Liver (tissue), 9 donors: ENCODE measurements around the gene EFHD2. TPM values are rescaled to one million over a fixed set of nuclear protein-coding genes. Genes with fewer than 3 reads are reported as not detected.
"Not testable (repeated sequence)": the region's sequence is repeated elsewhere in the genome, so short reads cannot be mapped to it uniquely, and the experiment has no call there.

Experiments used
- DNase-seq: peaks from one replicate; pipeline ENCODE4 v3.0.0-alpha.2; 2017; ENCODE audit warnings: low spot score
- H3K27ac ChIP-seq, 2 donors: one replicate each; pipeline ENCODE4 v1.7.0; 2013; ENCODE audit warnings: inconsistent platforms in 2 of 2, low read length in 2 of 2, control low read depth in 1 of 2, low read depth in 1 of 2, mild to moderate bottlenecking in 1 of 2
- H3K27me3 ChIP-seq, 4 donors: one replicate each; pipeline versions ENCODE4 v1.6.1 to v1.7.0; 2013; ENCODE audit warnings: low read length in 3 of 4, inconsistent platforms in 1 of 4, mild to moderate bottlenecking in 1 of 4, moderate library complexity in 1 of 4; ENCODE audit not compliant: control insufficient read depth in 4 of 4, insufficient read depth in 4 of 4
- H3K36me3 ChIP-seq, 4 donors: one replicate each; pipeline versions ENCODE4 v1.6.1 to v1.7.0; 2013; ENCODE audit warnings: low read length in 3 of 4, mild to moderate bottlenecking in 3 of 4, low read depth in 1 of 4, moderate library complexity in 1 of 4; ENCODE audit not compliant: control insufficient read depth in 4 of 4, insufficient read depth in 3 of 4
- H3K4me1 ChIP-seq, 4 donors: one replicate each; pipeline versions ENCODE4 v1.6.1 to v1.7.0; 2013; ENCODE audit warnings: low read length in 3 of 4, mild to moderate bottlenecking in 3 of 4, moderate library complexity in 1 of 4; ENCODE audit not compliant: control insufficient read depth in 4 of 4, insufficient read depth in 4 of 4
- H3K4me3 ChIP-seq, 3 donors: one replicate each; pipeline versions ENCODE4 v1.6.1 to v1.7.0; 2013; ENCODE audit warnings: low read length in 3 of 3, control low read depth in 1 of 3, low read depth in 1 of 3, mild to moderate bottlenecking in 1 of 3
- H3K9ac ChIP-seq, 2 donors: one replicate each; pipeline ENCODE4 v1.7.0; 2013; ENCODE audit warnings: low read length in 2 of 2, mild to moderate bottlenecking in 2 of 2, moderate library complexity in 2 of 2, control low read depth in 1 of 2, low read depth in 1 of 2
- H3K9me3 ChIP-seq, 4 donors: one replicate each; pipeline versions ENCODE4 v1.6.1 to v1.7.0; 2013; ENCODE audit warnings: low read length in 3 of 4; ENCODE audit not compliant: control insufficient read depth in 4 of 4
- ATF3 ChIP-seq: IDR thresholded peaks from 2 replicates; pipeline ENCODE4 v1.6.1; 2016; ENCODE audit warnings: antibody characterized with exemption
- CTCF ChIP-seq: fragments of 150-350 bp; IDR thresholded peaks from 2 replicates; pipeline ENCODE4 v1.5.1; 2017; ENCODE audit warnings: improper control_type of control experiment, low read depth, low read length; ENCODE audit not compliant: missing input control
- EGR1 ChIP-seq, 2 donors: IDR thresholded peaks; 2 replicates each; pipeline ENCODE4 v1.6.1; 2016 to 2018; ENCODE audit warnings: antibody characterized with exemption in 2 of 2, low read depth in 2 of 2
- FOXA1 ChIP-seq: IDR thresholded peaks from 2 replicates; pipeline ENCODE4 v1.6.1; 2016; ENCODE audit warnings: antibody characterized with exemption
- FOXA2 ChIP-seq: IDR thresholded peaks from 2 replicates; pipeline ENCODE4 v1.6.1; 2016; ENCODE audit warnings: antibody characterized with exemption
- GABPA ChIP-seq, 2 donors: IDR thresholded peaks in 1 of 2; conservative IDR thresholded peaks in 1 of 2; 2 replicates each; pipeline ENCODE4 v1.6.1; 2016; ENCODE audit warnings: antibody characterized with exemption in 2 of 2, mild to moderate bottlenecking in 1 of 2, moderate library complexity in 1 of 2
- HNF4A ChIP-seq, 2 donors: conservative IDR thresholded peaks; 2 replicates each; pipeline ENCODE4 v1.6.1; 2016; ENCODE audit warnings: antibody characterized with exemption in 2 of 2, mild to moderate bottlenecking in 2 of 2
- HNF4G ChIP-seq: IDR thresholded peaks from 2 replicates; pipeline ENCODE4 v1.6.1; 2016; ENCODE audit warnings: antibody characterized with exemption
- JUND ChIP-seq, 2 donors: IDR thresholded peaks; 2 replicates each; pipeline ENCODE4 v1.6.1; 2016; ENCODE audit warnings: antibody characterized with exemption in 2 of 2
- MAX ChIP-seq: IDR thresholded peaks from 2 replicates; pipeline ENCODE4 v1.6.1; 2016; ENCODE audit warnings: antibody characterized with exemption
- NR2F2 ChIP-seq: IDR thresholded peaks from 2 replicates; pipeline ENCODE4 v1.6.1; 2016; ENCODE audit warnings: antibody characterized with exemption
- RAD21 ChIP-seq, 2 donors: IDR thresholded peaks; 2 replicates each; pipeline ENCODE4 v1.6.1; 2016; ENCODE audit warnings: antibody characterized with exemption in 2 of 2, mild to moderate bottlenecking in 2 of 2
- REST ChIP-seq: IDR thresholded peaks from 2 replicates; pipeline ENCODE4 v1.6.1; 2016; ENCODE audit warnings: antibody characterized with exemption, mild to moderate bottlenecking
- RXRA ChIP-seq, 2 donors: IDR thresholded peaks; 2 replicates each; pipeline ENCODE4 v1.6.1; 2017 to 2018; ENCODE audit warnings: antibody characterized with exemption in 2 of 2, mild to moderate bottlenecking in 1 of 2
- SP1 ChIP-seq: IDR thresholded peaks from 2 replicates; pipeline ENCODE4 v1.6.1; 2018; ENCODE audit warnings: antibody characterized with exemption, mild to moderate bottlenecking
- TAF1 ChIP-seq: conservative IDR thresholded peaks from 2 replicates; pipeline ENCODE4 v1.6.1; 2016; ENCODE audit warnings: antibody characterized with exemption, mild to moderate bottlenecking
- YY1 ChIP-seq: IDR thresholded peaks from 2 replicates; pipeline ENCODE4 v1.6.1; 2016; ENCODE audit warnings: antibody characterized with exemption, mild to moderate bottlenecking
- ZBTB33 ChIP-seq: IDR thresholded peaks from 2 replicates; pipeline ENCODE4 v1.6.1; 2016; ENCODE audit warnings: antibody characterized with exemption
- WGBS: extraction: QIAGEN DNeasy Blood & Tissue Kit; methylation state at CpG from one replicate; pipeline ENCODE4 v1.1.7; 2013; 5-methylcytosine and 5-hydroxymethylcytosine counted together
- polyA plus RNA-seq, 2 donors: library from polyadenylated mRNA; stranded (reverse) in 1 of 2; unstranded in 1 of 2; fragments of 200-250 nt in 1 of 2; fragments of >200 nt in 1 of 2; fragmentation: Nextera tagmentation in 1 of 2; extraction: Ambion mirVana in 1 of 2; gene quantifications; one replicate each; pipeline versions ENCODE4 v1.2.1 to v1.2.3, GENCODE V29; 2013 to 2015
- total RNA-seq, 2 donors: library from RNA; depleted of rRNA; stranded (reverse); fragments of >200 nt; gene quantifications; one replicate each; pipeline ENCODE4 v1.2.3, GENCODE V29; 2014
- donor health status: healthy.
- donor health status: healthy.
- donor health status: healthy.
- donor health status: healthy.
- donor health status: healthy.

EFHD2 gene
- total and polyA plus RNA-seq, 4 donors = 7.4 to 23.0 (median 11.7) TPM

GRCh38 chr1:15469361-15469760, 59.7 kb downstream of the EFHD2 start:
- DNase-seq = no peak
- H3K9ac ChIP-seq = no peak overlapping the region
- H3K27me3 ChIP-seq = no peaks in the 10 kb centered on the region
- H3K4me3 ChIP-seq = no peak overlapping the region
- no peaks in the 10 kb centered on the region for H3K9me3 ChIP-seq
- no peaks in the 10 kb centered on the region for H3K36me3 ChIP-seq
- H3K4me1 ChIP-seq = no peaks in the 10 kb centered on the region
- WGBS = 70% methylated on average over 3 of the region's 3 CpGs
- no peak overlapping the region for H3K27ac ChIP-seq
- TF ChIP-seq SP1 (no peak), HNF4G (no peak), ZBTB33 (no peak), GABPA (IDR thresholded peaks at IDR 0.05 in 1 of 2, conservative IDR thresholded peaks at IDR 0.05 in 1 of 2) (no peak), TAF1 (no peak), EGR1 (IDR thresholded peaks at IDR 0.05; ENCODE audit: low read depth in 2 of 2) (no peak), RAD21 (IDR thresholded peaks at IDR 0.05) (no peak), ATF3 (no peak), REST (no peak), JUND (IDR thresholded peaks at IDR 0.05) (no peak), FOXA2 (no peak), HNF4A (conservative IDR thresholded peaks at IDR 0.05) (no peak), NR2F2 (no peak), MAX (no peak), FOXA1 (no peak), RXRA (IDR thresholded peaks at IDR 0.05) (no peak), CTCF (no peak), YY1 (no peak)

GRCh38 chr1:15469821-15470448, 60.2 kb downstream of the EFHD2 start:
- not testable (repeated sequence) for DNase-seq, H3K27me3 ChIP-seq, H3K4me3 ChIP-seq, H3K9me3 ChIP-seq, H3K9ac ChIP-seq, H3K4me1 ChIP-seq, H3K36me3 ChIP-seq, H3K27ac ChIP-seq
- WGBS = 96% methylated on average over 9 of the region's 9 CpGs

GRCh38 chr1:15471067-15471466, 61.4 kb downstream of the EFHD2 start:
- not testable (repeated sequence) for H3K9ac ChIP-seq, DNase-seq, H3K27ac ChIP-seq, H3K9me3 ChIP-seq, H3K27me3 ChIP-seq, H3K4me1 ChIP-seq, H3K36me3 ChIP-seq, H3K4me3 ChIP-seq
- WGBS = 93% methylated on average over 5 of the region's 5 CpGs

GRCh38 chr1:15471723-15472122, 62.0 kb downstream of the EFHD2 start:
- H3K36me3 ChIP-seq, H3K9ac ChIP-seq, H3K4me3 ChIP-seq, H3K9me3 ChIP-seq, DNase-seq, H3K4me1 ChIP-seq, H3K27ac ChIP-seq, H3K27me3 ChIP-seq: not testable (repeated sequence)
- 75% methylated on average over 6 of the region's 6 CpGs for WGBS
